BJ (cell line): Measurements from ENCODE around the gene GPR179. TPM values are rescaled to one million over a fixed set of nuclear protein-coding genes. Genes with fewer than 3 reads are reported as not detected.

Experiments
- CTCF ChIA-PET: fragments of 350-600 bp; formaldehyde crosslinking; extraction: SDS; loops from one replicate; lab custom pipeline; 2021; ENCODE audit warnings: antibody characterized with exemption, inconsistent platforms; lab: Yijun Ruan, JAX
- POLR2A ChIA-PET: fragments of 300-600 bp; sonication (Branson Sonifier 250); formaldehyde crosslinking; extraction: SDS; loops from one replicate; lab custom pipeline; 2021; ENCODE audit warnings: antibody characterized with exemption; lab: Charles Lee
- DNase-seq: peaks from one replicate; pipeline ENCODE4 v3.0.0-alpha.2; 2011; ENCODE audit warnings: low read depth
- H3K27me3 ChIP-seq: 2 replicates; pipeline ENCODE4 v1.6.0; 2011; ENCODE audit warnings: low read length; ENCODE audit not compliant: control insufficient read depth, insufficient read depth
- H3K36me3 ChIP-seq: 2 replicates; pipeline ENCODE4 v1.5.1; 2011; ENCODE audit warnings: low read length; ENCODE audit not compliant: control insufficient read depth, insufficient read depth
- H3K4me3 ChIP-seq: 2 replicates; pipeline ENCODE4 v1.5.1; 2011; ENCODE audit warnings: low read depth, mild to moderate bottlenecking, control low read depth, low read length
- CTCF ChIP-seq: IDR thresholded peaks from 2 replicates; pipeline ENCODE4 v1.5.1; 2011; ENCODE audit warnings: low read depth, mild to moderate bottlenecking, control low read depth, inconsistent platforms, low read length, moderate library complexity; ENCODE audit not compliant: insufficient read depth
- polyA minus RNA-seq: library from RNA; depleted of rRNA, polyadenylated mRNA; stranded (reverse); fragments of >200 nt; gene quantifications from 2 replicates; pipeline ENCODE4 v1.2.3, GENCODE V29; 2011; rRNA and poly(A)+ RNA removed
- polyA plus RNA-seq: library from polyadenylated mRNA; depleted of rRNA; stranded (reverse); fragments of >200 nt; gene quantifications from 2 replicates; pipeline ENCODE4 v1.2.3, GENCODE V29; 2011; rRNA removed

The GPR179 gene
- 0.01 TPM in 1 of 2 replicates, not detected in the other for polyA plus RNA-seq
- polyA minus RNA-seq: not detected in 2 replicates

- no peak for TF ChIP-seq CTCF
- ChIA-PET POLR2A (no interaction called here), CTCF (interaction anchor here (1.2 to 13.8 kb wide), 5 partner anchors 10 to 74 kb away, joined by 3 to 318 read pairs (median 4); no protein-coding TSS in a partner anchor)
- H3K27me3 ChIP-seq: peaks cover 25% of the 10 kb centered on the region
- no peak for DNase-seq
- no peaks in the 10 kb centered on the region for H3K36me3 ChIP-seq
- no peak within 1 kb of the TSS for H3K4me3 ChIP-seq
Measured at GRCh38 chr17:38343608-38344419, at the start of gene GPR179. TSS of gene GPR179 (minus strand) at chr17:38343956. CDS start at chr17:38343789, 167 bp downstream.

GRCh38 chr17:38379448-38379847 is 35.7 kb upstream of the GPR179 start:
- H3K4me3 ChIP-seq: no peak overlapping the region
- TF ChIP-seq CTCF: no peak
- no peaks in the 10 kb centered on the region for H3K27me3 ChIP-seq
- DNase-seq: no peak
- ChIA-PET POLR2A (no interaction called here), CTCF (interaction anchor here (0.9 to 1.2 kb wide), 2 partner anchors 18 to 35 kb away, joined by 3 to 5 read pairs; no protein-coding TSS in a partner anchor)
- peaks cover 3% of the 10 kb centered on the region; the same call in 1 of the 2 replicates for H3K36me3 ChIP-seq

- ChIA-PET POLR2A (no interaction called here), CTCF (interaction anchor here (0.9 to 1.0 kb wide), 2 partner anchors 15 to 298 kb away, joined by 3 read pairs; no protein-coding TSS in a partner anchor)
- no peak for DNase-seq
- no peak for TF ChIP-seq CTCF
- Histone ChIP-seq H3K27me3 (no peaks in the 10 kb centered on the region), H3K36me3 (peaks cover 12% of the 10 kb centered on the region), H3K4me3 (no peak overlapping the region)
Measured at GRCh38 chr17:38369124-38369886, 25.5 kb upstream of the GPR179 start.

GRCh38 chr17:38364741-38365140 is 21.0 kb upstream of the GPR179 start:
- Histone ChIP-seq H3K36me3 (peaks cover 12% of the 10 kb centered on the region), H3K27me3 (no peaks in the 10 kb centered on the region), H3K4me3 (no peak overlapping the region)
- ChIA-PET CTCF (interaction anchor here (1.2 to 3.9 kb wide), 3 partner anchors 16 to 50 kb away, joined by 3 to 15 read pairs (median 7); no protein-coding TSS in a partner anchor), POLR2A (no interaction called here)
- no peak for DNase-seq
- TF ChIP-seq CTCF: no peak
